ENCODE results near the gene WIZ.
"Not testable (repeated sequence)": the region's sequence is repeated elsewhere in the genome, so short reads cannot be mapped to it uniquely, and the experiment has no call there.

The WIZ gene

GRCh38 chr19:15403151-15403531, 46.6 kb downstream of the WIZ start:
- no peak for DNase-seq

GRCh38 chr19:15402411-15403150, 47.2 kb downstream of the WIZ start:
- peak in 1 of 14 donors; percentile 57 for DNase-seq

GRCh38 chr19:15401397-15401710, 48.4 kb downstream of the WIZ start:
- peak in 1 of 14 donors; percentile 41 for DNase-seq

GRCh38 chr19:15400521-15401396, 49.0 kb downstream of the WIZ start:
- DNase-seq: peak in 1 of 14 donors; percentile 42

GRCh38 chr19:15399635-15400034, 50.1 kb downstream of the WIZ start:
- DNase-seq: no peak

GRCh38 chr19:15399234-15399515, 50.6 kb downstream of the WIZ start:
- DNase-seq: no peak

- DNase-seq: no peak
Observed at GRCh38 chr19:15398501-15399233, 51.1 kb downstream of the WIZ start.

GRCh38 chr19:15397782-15398181, 52.0 kb downstream of the WIZ start:
- DNase-seq: no peak

GRCh38 chr19:15397236-15397635, 52.5 kb downstream of the WIZ start:
- no peak for DNase-seq

- no peak for DNase-seq
Observed at GRCh38 chr19:15396436-15396835, 53.3 kb downstream of the WIZ start.

- not testable (repeated sequence) for DNase-seq
Observed at GRCh38 chr19:15395251-15395650, 54.5 kb downstream of the WIZ start.

GRCh38 chr19:15394426-15394825, 55.3 kb downstream of the WIZ start:
- DNase-seq: no peak

- DNase-seq: no peak
Observed at GRCh38 chr19:15393963-15394362, 55.8 kb downstream of the WIZ start.

GRCh38 chr19:15390814-15391213, 58.9 kb downstream of the WIZ start:
- no peak for DNase-seq

GRCh38 chr19:15381864-15382263, 67.9 kb downstream of the WIZ start:
- DNase-seq: no peak

GRCh38 chr19:15381429-15381828, 68.3 kb downstream of the WIZ start:
- DNase-seq: no peak

GRCh38 chr19:15379999-15380647, 69.6 kb downstream of the WIZ start:
- DNase-seq: peak in 4 of 14 donors; percentile 34 to 66 (median 57)

GRCh38 chr19:15379083-15379998, 70.4 kb downstream of the WIZ start, which contains the start of gene AKAP8:
Gene AKAP8, minus strand, starts transcription at chr19:15379787. Its CDS starts 56 bp downstream, at chr19:15379731.
- peak; percentile 81 to 99 (median 96) for DNase-seq

GRCh38 chr19:15378534-15379082, 71.1 kb downstream of the WIZ start:
- peak in 7 of 14 donors; percentile 20 to 57 (median 39) for DNase-seq

GRCh38 chr19:15374796-15375440, 74.8 kb downstream of the WIZ start:
- peak in 1 of 14 donors; percentile 64 for DNase-seq
